GM12878 (cell line): ENCODE results near the gene BRCA1. TPM values are rescaled to one million over a fixed set of nuclear protein-coding genes. Genes with fewer than 3 reads are reported as not detected.
"Not testable (repeated sequence)": the region's sequence is repeated elsewhere in the genome, so short reads cannot be mapped to it uniquely, and the experiment has no call there.

Experiments
- ATAC-seq: fragments of 200-7000 bp; cut with Tn5 transposase; 3 replicates; pipeline ENCODE4 v1.9.1; 2020; ENCODE audit warnings: mild to moderate bottlenecking, moderate library complexity
- BruUV-seq: library from RNA; stranded (reverse); fragments of 400-500 nt; replicated peaks from 2 replicates; lab custom pipeline; 2021; lab: Mats Ljungman, UMichigan
- CTCF ChIA-PET: fragments of 300-600 bp; sonication (Branson Sonifier 250); formaldehyde crosslinking; extraction: SDS; loops from one replicate; lab custom pipeline; 2021; ENCODE audit warnings: inconsistent platforms; lab: Yijun Ruan, JAX
- POLR2A ChIA-PET: fragments of 350-600 bp; formaldehyde crosslinking; extraction: SDS; loops from one replicate; lab custom pipeline; 2021; ENCODE audit warnings: inconsistent platforms; lab: Charles Lee
- RAD21 ChIA-PET: fragments of 300-600 bp; sonication (Branson Sonifier 250); formaldehyde crosslinking; loops from one replicate; lab custom pipeline; 2023; ENCODE audit warnings: antibody characterized with exemption; ENCODE audit not compliant: unreplicated experiment; lab: Charles Lee
- SMC1A ChIA-PET: fragments of 300-600 bp; sonication (Branson Sonifier 250); formaldehyde crosslinking; loops from one replicate; lab custom pipeline; 2023; ENCODE audit not compliant: unreplicated experiment, uncharacterized antibody; lab: Charles Lee
- DNase-seq: peaks from one replicate; pipeline ENCODE4 v3.0.0-alpha.2; 2011; ENCODE audit warnings: low read depth, low spot score
- FAIRE-seq: peaks from 3 replicates; lab custom pipeline; 2011; peaks lifted over from hg19 to GRCh38; lab: Jason Lieb, UNC
- H2AFZ ChIP-seq: 2 replicates; pipeline ENCODE4 v1.6.0; 2011; ENCODE audit warnings: low read depth, low read length, control low read depth; ENCODE audit not compliant: control insufficient read depth
- H3K27ac ChIP-seq: 2 replicates; pipeline ENCODE4 v1.5.1; 2011; ENCODE audit warnings: control low read depth; ENCODE audit not compliant: control insufficient read depth, insufficient read depth
- H3K27me3 ChIP-seq, 2 experiments: replicated peaks in 1 of 2; 2 replicates each; pipeline versions ENCODE4 v1.6.0 to v1.6.1; 2011; ENCODE audit warnings: low read length in 1 of 2; ENCODE audit not compliant: control insufficient read depth in 2 of 2, insufficient read depth in 2 of 2
- H3K36me3 ChIP-seq, 2 experiments: 2 replicates each; pipeline ENCODE4 v1.5.1; 2011; ENCODE audit warnings: low read length in 1 of 2; ENCODE audit not compliant: control insufficient read depth in 2 of 2, insufficient read depth in 2 of 2
- H3K4me1 ChIP-seq: 2 replicates; pipeline ENCODE4 v1.6.1; 2011; ENCODE audit warnings: mild to moderate bottlenecking, low read length, moderate library complexity, mixed read lengths; ENCODE audit not compliant: control insufficient read depth, insufficient read depth
- H3K4me2 ChIP-seq: 2 replicates; pipeline ENCODE4 v1.6.0; 2011; ENCODE audit warnings: control low read depth; ENCODE audit not compliant: control insufficient read depth, insufficient read depth
- H3K4me3 ChIP-seq: fragments of 200-600 bp; sonication (generic); 2 replicates; pipeline ENCODE4 v1.5.1; 2016
- H3K79me2 ChIP-seq: 2 replicates; pipeline ENCODE4 v1.6.0; 2011; ENCODE audit warnings: low read length; ENCODE audit not compliant: control insufficient read depth, insufficient read depth
- H3K9ac ChIP-seq: 2 replicates; pipeline ENCODE4 v1.8.0; 2011; ENCODE audit warnings: low read length, control low read depth, mixed read lengths; ENCODE audit not compliant: control insufficient read depth, insufficient read depth
- H3K9me3 ChIP-seq: replicated peaks from 3 replicates; pipeline ENCODE4 v1.5.1; 2011; ENCODE audit warnings: mild to moderate bottlenecking, low read length; ENCODE audit not compliant: control insufficient read depth, insufficient read depth
- H4K20me1 ChIP-seq: 2 replicates; pipeline ENCODE4 v1.6.0; 2011; ENCODE audit not compliant: control insufficient read depth, insufficient read depth
- IKZF2 ChIP-seq, 2 experiments: fragments of 450-650 bp; IDR thresholded peaks; 2 replicates each; pipeline ENCODE4 v1.6.1; 2017; ENCODE audit warnings: mild to moderate bottlenecking in 2 of 2, moderate library complexity in 2 of 2
- MTA2 ChIP-seq: fragments of 450-650 bp; IDR thresholded peaks from 2 replicates; pipeline ENCODE4 v1.6.1; 2016; ENCODE audit warnings: low read depth, mild to moderate bottlenecking, moderate library complexity
- RAD51 ChIP-seq: fragments of 450-650 bp; IDR thresholded peaks from 2 replicates; pipeline ENCODE4 v1.6.1; 2016; ENCODE audit warnings: moderate library complexity, mild to moderate bottlenecking, inconsistent platforms
- SP1 ChIP-seq: IDR thresholded peaks from one replicate; pipeline ENCODE4 v1.6.1; 2011; ENCODE audit warnings: low read depth, low read length
- TAF1 ChIP-seq: IDR thresholded peaks from 2 replicates; pipeline ENCODE4 v1.6.1; 2011; ENCODE audit warnings: mild to moderate bottlenecking, low read depth, low read length, borderline replicate concordance
- WGBS: methylation state at CpG from one replicate; pipeline ENCODE4 v1.1.6; 2016; ENCODE audit warnings: low lambda C conversion rate; ENCODE audit not compliant: insufficient replicate concordance, insufficient coverage; ENCODE audit errors: missing lambda C conversion rate; 5-methylcytosine and 5-hydroxymethylcytosine counted together
- in situ Hi-C: fragments of 300-500 bp; cut with MboI; formaldehyde crosslinking; loops from 9 replicates; pipeline ENCODE4 v1.14.3; 2018; ENCODE audit warnings: mixed read lengths
- intact Hi-C: fragments of 100-400 bp; cut with micrococcal nuclease; formaldehyde crosslinking; loops from one replicate; pipeline ENCODE4 v1.14.2; 2022; ENCODE audit not compliant: unreplicated experiment
- polyA plus RNA-seq, 11 experiments: library from polyadenylated mRNA; depleted of rRNA in 4 of 11; unstranded in 6 of 11; stranded (reverse) in 5 of 11; fragments of >200 nt; fragmentation: Nextera tagmentation in 4 of 11; fragmentation: Illumina TruSeq in 1 of 11; extraction: Ambion mirVana in 4 of 11; extraction: Trizol in 1 of 11; gene quantifications; 1 replicate in 1 of 11; 2 replicates in 10 of 11; pipeline versions ENCODE4 v1.2.1 to v1.2.3, GENCODE V29; 2011 to 2016; ENCODE audit warnings: inconsistent platforms in 2 of 11, missing spikeins in 2 of 11, low read depth in 1 of 11
- total RNA-seq, 4 experiments: library from RNA; depleted of rRNA in 3 of 4; stranded (reverse); fragments of >200 nt in 3 of 4; fragmentation: Illumina TruSeq in 1 of 4; extraction: Trizol in 1 of 4; gene quantifications; 2 replicates each; pipeline versions ENCODE4 v1.2.1 to v1.2.3, GENCODE V29; 2013 to 2021
- TF ChIP-seq, protein P1 (sequence below): IDR thresholded peaks from 2 replicates; pipeline ENCODE4 v1.6.1; 2011; ENCODE audit warnings: low read depth, low read length, improper control_type of control experiment, borderline replicate concordance

The BRCA1 gene
- total and polyA plus RNA-seq, 10 of the 15 experiments (the other 5 are each of a cell fraction or from before 2014, with no cell fraction given) = 16.8 to 71.2 (median 44.2) TPM

- Histone ChIP-seq H3K9ac (no peak overlapping the region), H3K9me3 (no peaks in the 10 kb centered on the region), H4K20me1 (no peaks in the 10 kb centered on the region), H3K27me3 (no peaks in the 10 kb centered on the region), H3K4me1 (no peaks in the 10 kb centered on the region), H3K4me2 (no peak overlapping the region), H3K4me3 (no peak overlapping the region), H3K36me3 (peaks cover 0 to 4% of the 10 kb centered on the region in 2 experiments; a peak in 2 of 4 replicates), H3K79me2 (no peaks in the 10 kb centered on the region), H3K27ac (no peak overlapping the region), H2AFZ (no peak overlapping the region)
- no peak for TF ChIP-seq MTA2
- TF ChIP-seq SP1 = no peak
- no peak for TF ChIP-seq TAF1
- no peak for TF ChIP-seq RAD51
- in situ Hi-C loops = no loop called here
- RAD21 ChIA-PET = no interaction called here
- intact Hi-C loops = no loop called here
- CTCF ChIA-PET = no interaction called here
- DNase-seq (no peak), ATAC-seq (no peak), FAIRE-seq (no peak)
- POLR2A ChIA-PET = no interaction called here
- BruUV-seq = no TSS peak
- SMC1A ChIA-PET = interaction anchor here (1.0 kb wide), 1 partner anchor 126 kb away, joined by 3 read pairs; no protein-coding TSS in a partner anchor
- 93% methylated on average over 10 of the region's 10 CpGs for WGBS
These were observed 62.1 kb downstream of the BRCA1 start for GRCh38 chr17:43062984-43063638.

- intact Hi-C loops (no loop called here), in situ Hi-C loops (no loop called here)
- H3K4me3 ChIP-seq = no peak overlapping the region
- POLR2A ChIA-PET = no interaction called here
- no peak overlapping the region for H2AFZ ChIP-seq
- TF ChIP-seq, protein P1, sequence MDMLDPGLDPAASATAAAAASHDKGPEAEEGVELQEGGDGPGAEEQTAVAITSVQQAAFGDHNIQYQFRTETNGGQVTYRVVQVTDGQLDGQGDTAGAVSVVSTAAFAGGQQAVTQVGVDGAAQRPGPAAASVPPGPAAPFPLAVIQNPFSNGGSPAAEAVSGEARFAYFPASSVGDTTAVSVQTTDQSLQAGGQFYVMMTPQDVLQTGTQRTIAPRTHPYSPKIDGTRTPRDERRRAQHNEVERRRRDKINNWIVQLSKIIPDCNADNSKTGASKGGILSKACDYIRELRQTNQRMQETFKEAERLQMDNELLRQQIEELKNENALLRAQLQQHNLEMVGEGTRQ = no peak
- TF ChIP-seq IKZF2 (IDR thresholded peaks at IDR 0.05) = no peak
- RAD21 ChIA-PET = no interaction called here
- H4K20me1 ChIP-seq = no peaks in the 10 kb centered on the region
- CTCF ChIA-PET = interaction anchor here (0.6 kb wide), 2 partner anchors 30 to 429 kb away, joined by 3 read pairs; no protein-coding TSS in a partner anchor
- no peak overlapping the region for H3K4me2 ChIP-seq
- no peaks in the 10 kb centered on the region for H3K79me2 ChIP-seq
- no peaks in the 10 kb centered on the region for H3K4me1 ChIP-seq
- no peak overlapping the region for H3K9ac ChIP-seq
- WGBS = 97% methylated on average over 7 of the region's 7 CpGs
- BruUV-seq = no TSS peak
- no peaks in the 10 kb centered on the region for H3K9me3 ChIP-seq
- no peak overlapping the region for H3K27ac ChIP-seq
- DNase-seq (no peak), ATAC-seq (no peak), FAIRE-seq (no peak)
- SMC1A ChIA-PET = interaction anchor here (1.3 kb wide), 1 partner anchor 15 kb away, joined by 4 read pairs; no protein-coding TSS in a partner anchor
- peaks cover 1 to 9% of the 10 kb centered on the region in 2 experiments; a peak in 2 of 4 replicates for H3K36me3 ChIP-seq
- no peaks in the 10 kb centered on the region for H3K27me3 ChIP-seq
These were observed 69.1 kb downstream of the BRCA1 start for GRCh38 chr17:43056051-43056450.

DNA sequence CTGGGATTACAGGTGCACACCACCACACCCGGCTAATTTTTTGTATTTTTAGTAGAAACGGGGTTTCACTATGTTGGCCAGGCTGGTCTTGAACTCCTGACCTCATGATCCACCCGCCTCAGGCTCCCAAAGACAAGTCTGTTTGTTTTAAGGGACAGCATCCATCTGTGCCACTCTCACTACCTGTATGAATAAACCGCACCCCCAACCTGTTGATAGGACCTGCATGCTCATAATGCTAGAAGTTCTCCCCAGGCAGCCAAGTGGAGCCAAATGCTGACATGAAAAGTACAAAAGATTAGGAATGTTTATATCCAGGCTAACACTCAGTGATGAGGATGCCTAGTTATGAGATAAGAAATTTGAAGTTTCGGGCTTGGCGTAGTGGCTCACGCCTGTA is 72.2 kb downstream of the BRCA1 start:
- peaks cover 3 to 14% of the 10 kb centered on the region in 2 experiments; a peak in 2 of 4 replicates for H3K36me3 ChIP-seq
- in situ Hi-C loops, FAIRE-seq, RAD21 ChIA-PET, H3K27ac ChIP-seq, H3K9ac ChIP-seq, POLR2A ChIA-PET, SMC1A ChIA-PET, H3K9me3 ChIP-seq, H3K27me3 ChIP-seq, ATAC-seq, DNase-seq, H4K20me1 ChIP-seq, H3K4me1 ChIP-seq, intact Hi-C loops, H2AFZ ChIP-seq, CTCF ChIA-PET, H3K4me3 ChIP-seq, BruUV-seq, H3K4me2 ChIP-seq, H3K79me2 ChIP-seq: not testable (repeated sequence)
- 98% methylated on average over 7 of the region's 7 CpGs for WGBS
